ENCODE results near the gene SDR42E1. TPM values are rescaled to one million over a fixed set of nuclear protein-coding genes. Genes with fewer than 3 reads are reported as not detected.

SDR42E1 gene
- total RNA-seq, 6 donors from 2014 or later: 2.1 to 5.7 (median 4.1) TPM

GRCh38 chr16:81971853-81972252 is 39.4 kb downstream of the SDR42E1 start:
- Histone ChIP-seq H3K27me3 (no peaks in the 10 kb centered on the region), H3K36me3 (no peaks in the 10 kb centered on the region), H3K4me1 (no peaks in the 10 kb centered on the region), H3K9me3 (peaks cover 0 to 11% (median 8%) of the 10 kb centered on the region in 4 donors), H3K27ac (no peak overlapping the region), H3K4me3 (no peak overlapping the region)
- WGBS, 2 donors: 90 to 100% methylated on average over 1 of the region's 1 CpG
- DNase-seq (no peak), ATAC-seq (ENCODE audit: low FRiP score in 2 of 2) (no peak)
- TF ChIP-seq POLR2A (IDR thresholded peaks at IDR 0.05) (no peak), CTCF (IDR thresholded peaks at IDR 0.05) (no peak), EP300 (IDR thresholded peaks at IDR 0.05) (no peak), POLR2AphosphoS5 (IDR thresholded peaks at IDR 0.05) (no peak)

- H3K9me3 ChIP-seq: peaks cover 0 to 7% (median 5%) of the 10 kb centered on the region in 4 donors
- 78 to 81% methylated on average over 5 of the region's 5 CpGs for WGBS, 2 donors
- H3K4me1 ChIP-seq: no peaks in the 10 kb centered on the region
- DNase-seq: no peak
- no peaks in the 10 kb centered on the region for H3K27me3 ChIP-seq
- no peak overlapping the region for H3K4me3 ChIP-seq
- no peak for ATAC-seq (ENCODE audit: low FRiP score in 2 of 2)
- TF ChIP-seq POLR2AphosphoS5 (IDR thresholded peaks at IDR 0.05) (no peak), EP300 (IDR thresholded peaks at IDR 0.05) (no peak), CTCF (IDR thresholded peaks at IDR 0.05) (no peak), POLR2A (IDR thresholded peaks at IDR 0.05) (no peak)
- no peaks in the 10 kb centered on the region for H3K36me3 ChIP-seq
- H3K27ac ChIP-seq: no peak overlapping the region
Observed at GRCh38 chr16:81967358-81967757, 43.9 kb downstream of the SDR42E1 start.

GRCh38 chr16:81964808-81965207 is 46.5 kb downstream of the SDR42E1 start:
- H3K27ac ChIP-seq: no peak overlapping the region
- TF ChIP-seq EP300 (IDR thresholded peaks at IDR 0.05) (no peak), POLR2A (IDR thresholded peaks at IDR 0.05) (no peak), CTCF (IDR thresholded peaks at IDR 0.05) (no peak), POLR2AphosphoS5 (IDR thresholded peaks at IDR 0.05) (no peak)
- H3K27me3 ChIP-seq: no peaks in the 10 kb centered on the region
- no peaks in the 10 kb centered on the region for H3K9me3 ChIP-seq
- no peak overlapping the region for H3K4me3 ChIP-seq
- no peaks in the 10 kb centered on the region for H3K4me1 ChIP-seq
- DNase-seq: no peak
- H3K36me3 ChIP-seq: no peaks in the 10 kb centered on the region
- 88 to 93% methylated on average over 6 of the region's 6 CpGs for WGBS, 2 donors
- ATAC-seq (ENCODE audit: low FRiP score in 2 of 2): no peak

- TF ChIP-seq CTCF (IDR thresholded peaks at IDR 0.05) (no peak), POLR2A (IDR thresholded peaks at IDR 0.05) (no peak), POLR2AphosphoS5 (IDR thresholded peaks at IDR 0.05) (no peak), EP300 (IDR thresholded peaks at IDR 0.05) (no peak)
- ATAC-seq (ENCODE audit: low FRiP score in 2 of 2) (no peak), DNase-seq (peak in 1 of 2 donors; percentile 48)
- Histone ChIP-seq H3K36me3 (peaks cover 0 to 53% (median 4%) of the 10 kb centered on the region in 4 donors), H3K27ac (no peak overlapping the region), H3K9me3 (peaks cover 0 to 6% (median 0%) of the 10 kb centered on the region in 4 donors), H3K27me3 (no peaks in the 10 kb centered on the region), H3K4me3 (no peak overlapping the region), H3K4me1 (no peaks in the 10 kb centered on the region)
- 69 to 78% methylated on average over 7 to 9 of the region's 9 CpGs for whole genome bisulfite sequencing, 2 donors
Observed at GRCh38 chr16:81956213-81956948, 54.9 kb downstream of the SDR42E1 start.

- Histone ChIP-seq H3K27ac (no peak overlapping the region), H3K36me3 (peaks cover 0 to 54% (median 9%) of the 10 kb centered on the region in 4 donors), H3K27me3 (no peaks in the 10 kb centered on the region), H3K4me1 (no peaks in the 10 kb centered on the region), H3K4me3 (no peak overlapping the region), H3K9me3 (peaks cover 0 to 10% (median 0%) of the 10 kb centered on the region in 4 donors)
- ATAC-seq (ENCODE audit: low FRiP score in 2 of 2): no peak
- DNase-seq: no peak
- 82 to 87% methylated on average over 2 of the region's 2 CpGs for WGBS, 2 donors
- TF ChIP-seq POLR2A (IDR thresholded peaks at IDR 0.05): no peak
- TF ChIP-seq CTCF (IDR thresholded peaks at IDR 0.05): no peak
- TF ChIP-seq POLR2AphosphoS5 (IDR thresholded peaks at IDR 0.05): no peak
- TF ChIP-seq EP300 (IDR thresholded peaks at IDR 0.05): no peak
Observed at GRCh38 chr16:81951564-81951963, 59.7 kb downstream of the SDR42E1 start.
